ENCODE results near the gene PSMD1.

PSMD1 gene

GRCh38 chr2:231049286-231050017, 7.2 kb upstream of the PSMD1 start:
- no peak for DNase-seq (ENCODE audit: extremely low read depth, low read depth)
- no peak overlapping the region for H3K4me3 ChIP-seq (replicated peaks; ENCODE audit: low read depth, low read length)
- TF ChIP-seq CTCF (IDR thresholded peaks at IDR 0.05; ENCODE audit: low read depth, low read length, missing control alignments), result no peak

DNA sequence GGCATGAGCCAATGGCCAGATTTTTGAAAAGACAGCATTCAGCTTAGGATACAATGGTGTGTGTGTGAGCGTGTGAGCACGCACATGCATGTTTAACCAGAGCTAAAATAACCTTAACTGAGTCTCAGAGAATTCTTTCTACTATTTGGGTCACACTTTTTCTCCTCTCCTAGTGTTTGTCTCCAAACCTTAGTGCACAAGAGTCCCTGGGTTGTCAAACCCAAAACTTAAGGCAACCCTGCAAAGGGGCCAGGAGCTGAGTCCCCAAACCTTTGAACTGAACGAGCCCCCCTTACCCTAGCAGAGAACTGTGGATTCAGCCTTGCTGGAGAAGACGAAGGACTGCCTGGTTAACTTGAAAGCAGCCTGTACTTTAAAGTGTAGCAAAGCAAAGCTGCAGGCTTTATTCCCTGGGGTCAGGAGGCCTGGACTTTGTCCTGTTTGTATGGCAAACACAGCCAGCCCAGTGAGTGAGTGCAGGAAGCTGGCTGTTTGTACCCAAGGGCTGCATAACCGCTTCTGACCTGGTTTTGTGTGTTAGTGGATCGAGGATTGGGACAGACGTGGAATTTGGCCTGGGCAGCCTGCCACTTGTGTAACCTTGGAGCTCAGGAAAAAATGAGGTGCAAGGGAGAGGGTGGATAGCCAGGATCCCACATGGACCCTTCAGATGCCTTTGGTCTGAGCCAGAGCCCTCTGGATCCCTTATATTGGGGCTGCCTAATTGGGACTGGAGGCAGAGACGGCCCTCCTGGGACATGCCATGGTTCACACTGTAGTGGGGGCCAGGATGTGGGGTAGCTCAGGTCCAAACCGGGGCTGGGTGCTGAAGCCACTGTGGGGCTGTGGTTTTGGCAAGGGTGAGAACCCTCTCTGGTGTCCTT, 6.4 kb upstream of the PSMD1 start:
- DNase-seq (ENCODE audit: extremely low read depth, low read depth), result no peak
- no peak for TF ChIP-seq CTCF (IDR thresholded peaks at IDR 0.05; ENCODE audit: low read depth, low read length, missing control alignments)
- H3K4me3 ChIP-seq (replicated peaks; ENCODE audit: low read depth, low read length), result no peak overlapping the region

DNA sequence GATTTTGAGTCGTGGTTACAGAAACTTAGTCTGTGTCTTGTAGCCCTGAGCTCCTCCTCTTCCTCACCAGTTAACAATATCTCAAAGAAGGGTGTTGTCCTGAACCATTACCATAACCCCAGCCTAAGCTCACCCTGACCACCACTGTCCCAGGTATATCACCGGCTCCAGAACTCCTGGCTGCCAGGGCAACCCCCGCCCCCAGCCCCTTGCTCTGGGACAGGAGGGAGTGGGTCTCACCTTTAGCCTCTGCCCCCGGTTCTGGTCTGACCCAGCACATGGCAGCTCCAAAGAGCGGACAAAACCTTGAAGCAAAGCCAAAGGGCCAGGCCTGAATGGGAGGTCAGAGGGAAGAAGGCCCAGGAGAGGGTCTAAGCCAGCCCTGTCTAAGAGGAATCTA, 5.6 kb upstream of the PSMD1 start:
- DNase-seq (ENCODE audit: extremely low read depth, low read depth), result no peak
- H3K4me3 ChIP-seq (replicated peaks; ENCODE audit: low read depth, low read length), result no peak overlapping the region
- TF ChIP-seq CTCF (IDR thresholded peaks at IDR 0.05; ENCODE audit: low read depth, low read length, missing control alignments), result no peak

GRCh38 chr2:231052494-231053451, 3.9 kb upstream of the PSMD1 start:
- H3K4me3 ChIP-seq (replicated peaks; ENCODE audit: low read depth, low read length), result peak overlapping the region; percentile 48
- peak; percentile 39 for DNase-seq (ENCODE audit: extremely low read depth, low read depth)
- TF ChIP-seq CTCF (IDR thresholded peaks at IDR 0.05; ENCODE audit: low read depth, low read length, missing control alignments), result peak; percentile 97

DNA sequence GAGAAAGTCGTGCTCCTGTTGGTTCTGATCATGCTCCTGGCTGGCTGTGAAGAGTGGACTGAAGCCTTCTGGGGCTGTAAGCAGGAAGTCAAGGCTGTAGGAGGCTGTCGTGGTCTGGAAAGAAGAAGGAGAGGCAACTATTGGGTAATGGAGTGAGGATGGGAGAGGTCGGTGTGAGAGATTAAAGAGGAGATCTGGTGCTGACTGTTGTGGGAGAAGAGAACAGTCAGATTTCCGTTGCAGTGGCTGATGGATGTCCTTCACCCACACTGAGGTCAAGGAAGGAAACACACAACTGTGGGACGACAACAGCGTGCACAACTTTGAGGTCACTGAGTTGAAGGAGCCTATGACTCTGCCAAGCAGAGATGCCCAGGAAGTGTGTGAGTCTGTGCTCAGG, 2.8 kb upstream of the PSMD1 start:
- no peak for TF ChIP-seq CTCF (IDR thresholded peaks at IDR 0.05; ENCODE audit: low read depth, low read length, missing control alignments)
- no peak for DNase-seq (ENCODE audit: extremely low read depth, low read depth)
- H3K4me3 ChIP-seq (replicated peaks; ENCODE audit: low read depth, low read length), result no peak overlapping the region

DNA sequence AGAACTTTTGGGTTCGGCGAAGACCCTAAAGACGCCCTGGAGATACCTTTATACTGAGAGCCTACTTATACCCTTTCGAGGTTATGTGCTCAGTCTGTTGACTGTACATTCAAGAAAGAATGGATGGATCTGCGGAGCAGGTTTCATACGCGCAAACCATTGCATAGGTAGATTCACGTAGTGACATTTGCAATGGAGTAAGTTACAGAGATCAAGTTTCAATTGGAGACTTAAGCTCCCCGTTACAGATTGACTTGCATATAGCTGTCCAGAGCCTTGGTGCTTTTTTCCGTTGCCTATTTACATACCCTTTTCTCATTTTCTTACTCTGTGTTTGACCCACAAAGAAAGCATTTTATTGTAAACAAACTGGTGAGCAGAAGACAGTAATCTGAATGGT, 923 bp downstream of the PSMD1 start:
- DNase-seq (ENCODE audit: extremely low read depth, low read depth), result no peak
- peak overlapping the region; percentile 88 for H3K4me3 ChIP-seq (replicated peaks; ENCODE audit: low read depth, low read length)
- no peak for TF ChIP-seq CTCF (IDR thresholded peaks at IDR 0.05; ENCODE audit: low read depth, low read length, missing control alignments)

Measured in HFF-Myc (cell line).